Chondrocyte (in vitro differentiated cells): ENCODE data around the gene EFNA3. TPM values are rescaled to one million over a fixed set of nuclear protein-coding genes. Genes with fewer than 3 reads are reported as not detected.

Source experiments
- DNase-seq: peaks from one replicate; pipeline ENCODE4 v3.0.0; 2021; ENCODE audit warnings: mixed read lengths, low spot score
- H3K27ac Mint-ChIP-seq: one replicate; pipeline ENCODE4 v1.8.0; 2021; ENCODE audit warnings: mild to moderate bottlenecking, moderate library complexity, mixed read lengths; ENCODE audit not compliant: unreplicated experiment
- H3K27me3 Mint-ChIP-seq: 2 replicates; pipeline ENCODE4 v1.8.0; 2021; ENCODE audit warnings: low read depth, mixed read lengths
- H3K36me3 Mint-ChIP-seq: 2 replicates; pipeline ENCODE4 v1.8.0; 2021; ENCODE audit warnings: low read depth, mixed read lengths
- H3K4me1 Mint-ChIP-seq: 2 replicates; pipeline ENCODE4 v1.8.0; 2021; ENCODE audit warnings: low read depth, mild to moderate bottlenecking, mixed read lengths
- H3K4me3 Mint-ChIP-seq: one replicate; pipeline ENCODE4 v1.8.0; 2021; ENCODE audit warnings: mild to moderate bottlenecking, moderate library complexity, mixed read lengths; ENCODE audit not compliant: unreplicated experiment
- H3K9me3 Mint-ChIP-seq: 2 replicates; pipeline ENCODE4 v1.8.0; 2021; ENCODE audit warnings: low read depth, mixed read lengths
- total RNA-seq: library from RNA; stranded (reverse); gene quantifications from 3 replicates; pipeline ENCODE4 v1.2.1, GENCODE V29; 2021
- TF ChIP-seq, protein P1 (sequence below): fragments of 200-600 bp; sonication (generic); IDR thresholded peaks from 2 replicates; pipeline ENCODE4 v1.5.0; 2021; ENCODE audit warnings: antibody characterized with exemption, mild to moderate bottlenecking, moderate library complexity

The EFNA3 gene
- total RNA-seq, 1 donor from 2014 or later, result 4.5 TPM

GRCh38 chr1:155105604-155106011, 27.0 kb downstream of the EFNA3 start:
- H3K9me3 Mint-ChIP-seq, result no peaks in the 10 kb centered on the region
- TF ChIP-seq, protein P1, sequence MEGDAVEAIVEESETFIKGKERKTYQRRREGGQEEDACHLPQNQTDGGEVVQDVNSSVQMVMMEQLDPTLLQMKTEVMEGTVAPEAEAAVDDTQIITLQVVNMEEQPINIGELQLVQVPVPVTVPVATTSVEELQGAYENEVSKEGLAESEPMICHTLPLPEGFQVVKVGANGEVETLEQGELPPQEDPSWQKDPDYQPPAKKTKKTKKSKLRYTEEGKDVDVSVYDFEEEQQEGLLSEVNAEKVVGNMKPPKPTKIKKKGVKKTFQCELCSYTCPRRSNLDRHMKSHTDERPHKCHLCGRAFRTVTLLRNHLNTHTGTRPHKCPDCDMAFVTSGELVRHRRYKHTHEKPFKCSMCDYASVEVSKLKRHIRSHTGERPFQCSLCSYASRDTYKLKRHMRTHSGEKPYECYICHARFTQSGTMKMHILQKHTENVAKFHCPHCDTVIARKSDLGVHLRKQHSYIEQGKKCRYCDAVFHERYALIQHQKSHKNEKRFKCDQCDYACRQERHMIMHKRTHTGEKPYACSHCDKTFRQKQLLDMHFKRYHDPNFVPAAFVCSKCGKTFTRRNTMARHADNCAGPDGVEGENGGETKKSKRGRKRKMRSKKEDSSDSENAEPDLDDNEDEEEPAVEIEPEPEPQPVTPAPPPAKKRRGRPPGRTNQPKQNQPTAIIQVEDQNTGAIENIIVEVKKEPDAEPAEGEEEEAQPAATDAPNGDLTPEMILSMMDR, result no peak
- H3K4me1 Mint-ChIP-seq, result peaks cover 3% of the 10 kb centered on the region
- DNase-seq, result no peak
- H3K4me3 Mint-ChIP-seq, result no peak overlapping the region
- H3K36me3 Mint-ChIP-seq, result no peaks in the 10 kb centered on the region
- H3K27me3 Mint-ChIP-seq, result peaks cover 6% of the 10 kb centered on the region
- no peak overlapping the region for H3K27ac Mint-ChIP-seq

GRCh38 chr1:155106862-155107261, 28.2 kb downstream of the EFNA3 start:
- no peak overlapping the region for H3K4me3 Mint-ChIP-seq
- H3K9me3 Mint-ChIP-seq, result no peaks in the 10 kb centered on the region
- H3K27ac Mint-ChIP-seq, result no peak overlapping the region
- H3K36me3 Mint-ChIP-seq, result no peaks in the 10 kb centered on the region
- H3K27me3 Mint-ChIP-seq, result peaks cover 6% of the 10 kb centered on the region
- H3K4me1 Mint-ChIP-seq, result peaks cover 3% of the 10 kb centered on the region
- TF ChIP-seq, protein P1, result no peak
- no peak for DNase-seq

- H3K4me1 Mint-ChIP-seq, result peaks cover 3% of the 10 kb centered on the region
- no peak for DNase-seq
- no peak overlapping the region for H3K27ac Mint-ChIP-seq
- TF ChIP-seq, protein P1, result no peak
- H3K36me3 Mint-ChIP-seq, result no peaks in the 10 kb centered on the region
- H3K4me3 Mint-ChIP-seq, result no peak overlapping the region
- peaks cover 6% of the 10 kb centered on the region for H3K27me3 Mint-ChIP-seq
- H3K9me3 Mint-ChIP-seq, result no peaks in the 10 kb centered on the region
These were observed 28.9 kb downstream of the EFNA3 start for GRCh38 chr1:155107309-155108264.

GRCh38 chr1:155108296-155108695, 29.7 kb downstream of the EFNA3 start:
- H3K4me1 Mint-ChIP-seq, result peaks cover 3% of the 10 kb centered on the region
- no peak for DNase-seq
- H3K27me3 Mint-ChIP-seq, result peaks cover 6% of the 10 kb centered on the region
- no peak overlapping the region for H3K27ac Mint-ChIP-seq
- H3K36me3 Mint-ChIP-seq, result no peaks in the 10 kb centered on the region
- H3K4me3 Mint-ChIP-seq, result no peak overlapping the region
- H3K9me3 Mint-ChIP-seq, result no peaks in the 10 kb centered on the region
- TF ChIP-seq, protein P1, result no peak

- Mint-ChIP-seq H3K9me3 (no peaks in the 10 kb centered on the region), H3K4me1 (peaks cover 3% of the 10 kb centered on the region), H3K27ac (no peak overlapping the region), H3K27me3 (peaks cover 6% of the 10 kb centered on the region), H3K36me3 (no peaks in the 10 kb centered on the region), H3K4me3 (no peak overlapping the region)
- TF ChIP-seq, protein P1, result no peak
- no peak for DNase-seq
These were observed 31.7 kb downstream of the EFNA3 start for GRCh38 chr1:155110381-155110780.
